HepG2 (cell line): ENCODE results near the gene GFAP. TPM values are rescaled to one million over a fixed set of nuclear protein-coding genes. Genes with fewer than 3 reads are reported as not detected.

Experiments used
- AGO2 ChIP-seq: fragments of 200-400 bp; formaldehyde crosslinking; optimal IDR thresholded peaks from 2 replicates; pipeline ENCODE3; 2017; ENCODE audit warnings: mild to moderate bottlenecking, low read depth, low read length, moderate library complexity
- BRF2 ChIP-seq: sonication (generic); formaldehyde crosslinking; IDR thresholded peaks from 2 replicates; pipeline ENCODE4 v1.8.1; 2022; ENCODE audit warnings: mild to moderate bottlenecking, missing genetic modification reagents
- ESRRA ChIP-seq: sonication (generic); formaldehyde crosslinking; IDR thresholded peaks from 2 replicates; pipeline ENCODE4 v1.5.1; 2020; ENCODE audit warnings: mild to moderate bottlenecking, low read depth, missing genetic modification reagents
- GABPB1 ChIP-seq: IDR thresholded peaks from 2 replicates; pipeline ENCODE4 v1.6.1; 2016; ENCODE audit warnings: mild to moderate bottlenecking, missing genetic modification reagents, moderate library complexity, missing compliant biosample characterization
- GFI1 ChIP-seq: sonication (generic); formaldehyde crosslinking; IDR thresholded peaks from 2 replicates; pipeline ENCODE4 v1.5.0; 2020; ENCODE audit warnings: missing genetic modification reagents, mild to moderate bottlenecking, borderline replicate concordance
- HBP1 ChIP-seq: IDR thresholded peaks from 2 replicates; pipeline ENCODE4 v1.6.1; 2016; ENCODE audit warnings: low read depth, control low read depth
- HNF1A ChIP-seq, 2 experiments: sonication (generic) in 1 of 2; formaldehyde crosslinking in 1 of 2; IDR thresholded peaks; 2 replicates each; pipeline versions ENCODE4 v1.4.0 to v1.6.1; 2016 to 2020; ENCODE audit warnings: borderline replicate concordance in 1 of 2, low read depth in 1 of 2, mild to moderate bottlenecking in 1 of 2, missing genetic modification reagents in 1 of 2
- MAFG ChIP-seq: sonication (generic); formaldehyde crosslinking; IDR thresholded peaks from 2 replicates; pipeline ENCODE4 v1.5.1; 2020; ENCODE audit warnings: mild to moderate bottlenecking, missing genetic modification reagents
- MTF2 ChIP-seq: sonication (generic); formaldehyde crosslinking; IDR thresholded peaks from 2 replicates; pipeline ENCODE4 v1.5.0; 2020; ENCODE audit warnings: missing genetic modification reagents, borderline replicate concordance
- MYC ChIP-seq: sonication (generic); formaldehyde crosslinking; IDR thresholded peaks from 2 replicates; pipeline ENCODE4 v1.9.0; 2021; ENCODE audit warnings: missing genetic modification reagents, borderline replicate concordance
- RORA ChIP-seq: sonication (generic); formaldehyde crosslinking; IDR thresholded peaks from 2 replicates; pipeline ENCODE4 v1.5.0; 2020; ENCODE audit warnings: mild to moderate bottlenecking, missing genetic modification reagents, moderate library complexity
- SRSF4 ChIP-seq: fragments of 200-400 bp; formaldehyde crosslinking; IDR thresholded peaks from one replicate; pipeline ENCODE4 v1.6.1; 2018; ENCODE audit warnings: mild to moderate bottlenecking, low read depth, low read length, moderate library complexity; ENCODE audit not compliant: poor library complexity, severe bottlenecking
- TBP ChIP-seq: sonication (generic); formaldehyde crosslinking; IDR thresholded peaks from 2 replicates; pipeline ENCODE4 v1.5.0; 2020; ENCODE audit warnings: missing genetic modification reagents
- ZBTB7A ChIP-seq: sonication (generic); formaldehyde crosslinking; IDR thresholded peaks from 2 replicates; pipeline ENCODE4 v1.8.0; 2022; ENCODE audit warnings: mild to moderate bottlenecking, missing genetic modification reagents
- ZFP62 ChIP-seq: sonication (generic); formaldehyde crosslinking; IDR thresholded peaks from 2 replicates; pipeline ENCODE4 v1.4.0; 2020; ENCODE audit warnings: missing genetic modification reagents
- ZNF512 ChIP-seq: sonication (generic); formaldehyde crosslinking; IDR thresholded peaks from 2 replicates; pipeline ENCODE4 v1.4.0; 2020; ENCODE audit warnings: mild to moderate bottlenecking, missing genetic modification reagents
- ZNF749 ChIP-seq: sonication (generic); formaldehyde crosslinking; IDR thresholded peaks from 2 replicates; pipeline ENCODE4 v1.8.0; 2022; ENCODE audit warnings: mild to moderate bottlenecking, missing genetic modification reagents, moderate library complexity, borderline replicate concordance
- ZNF768 ChIP-seq: sonication (generic); formaldehyde crosslinking; IDR thresholded peaks from 2 replicates; pipeline ENCODE4 v1.4.0; 2020; ENCODE audit warnings: missing genetic modification reagents
- ZSCAN31 ChIP-seq: sonication (generic); formaldehyde crosslinking; IDR thresholded peaks from 2 replicates; pipeline ENCODE4 v1.5.0; 2020; ENCODE audit warnings: low read depth, mild to moderate bottlenecking, missing genetic modification reagents
- polyA plus RNA-seq, 8 experiments: library from polyadenylated mRNA; depleted of rRNA in 3 of 8; stranded (reverse) in 7 of 8; unstranded in 1 of 8; fragments of >200 nt; fragmentation: Illumina TruSeq in 4 of 8; extraction: Trizol in 4 of 8; gene quantifications; 2 replicates each; pipeline versions ENCODE4 v1.2.1 to v1.2.3, GENCODE V29; 2011 to 2016; ENCODE audit warnings: low read depth in 4 of 8, missing spikeins in 1 of 8, mixed read lengths in 1 of 8; ENCODE audit not compliant: insufficient read depth in 1 of 8
- total RNA-seq, 5 experiments: library from RNA; depleted of rRNA; stranded (reverse); fragments of >200 nt; fragmentation: Illumina TruSeq; extraction: Trizol; gene quantifications; 2 replicates each; pipeline ENCODE4 v1.2.3, GENCODE V29; 2016; ENCODE audit warnings: low read depth in 1 of 5

GFAP gene
- total and polyA plus RNA-seq, 2 of the 13 experiments (the other 11 are each of a cell fraction or from before 2014, with no cell fraction given): 0.11 to 0.29 TPM

- TF ChIP-seq HBP1 (CRISPR knock-in tag) (no peak; the same call in 1 of the 2 replicates), GABPB1 (CRISPR knock-in tag) (peak; percentile 98), ZBTB7A (CRISPR knock-in tag) (peak; percentile 69; the same call in 1 of the 2 replicates), BRF2 (CRISPR knock-in tag) (peak; percentile 90; the same call in 1 of the 2 replicates), ZNF749 (CRISPR knock-in tag) (no peak), HNF1A (IDR thresholded peaks at IDR 0.05; ENCODE audit: low read depth) (peak; percentile 55; the same call in 1 of the 2 replicates), HNF1A (CRISPR knock-in tag; IDR thresholded peaks at IDR 0.05; ENCODE audit: borderline replicate concordance) (peak; percentile 89; the same call in 1 of the 2 replicates), MAFG (CRISPR knock-in tag) (no peak), ESRRA (CRISPR knock-in tag) (peak; percentile 69; the same call in 1 of the 2 replicates), ZFP62 (CRISPR knock-in tag) (no peak), RORA (CRISPR knock-in tag) (no peak), MYC (CRISPR knock-in tag) (peak; percentile 99), ZNF768 (CRISPR knock-in tag) (peak; percentile 88), GFI1 (CRISPR knock-in tag) (peak; percentile 72; the same call in 1 of the 2 replicates), MTF2 (CRISPR knock-in tag) (no peak; the same call in 1 of the 2 replicates), TBP (no peak; the same call in 1 of the 2 replicates), SRSF4 (no peak), ZNF512 (CRISPR knock-in tag) (0 out of 2 replicates have a peak, but pooled peaks have one; percentile 44), AGO2 (no peak), ZSCAN31 (CRISPR knock-in tag) (peak; percentile 94)
Observed at GRCh38 chr17:44899074-44899782, 16.1 kb downstream of the GFAP start, which contains the start of gene EFTUD2 (continued).
